ENCODE measurements around the gene ANKH.

The ANKH gene

GRCh38 chr5:14737291-14737690 is 134.3 kb downstream of the ANKH start:
- no peak for DNase-seq (ENCODE audit: low read depth)
- no peak overlapping the region for H3K4me3 ChIP-seq (ENCODE audit: low read length)
- no peak for TF ChIP-seq CTCF (conservative IDR thresholded peaks at IDR 0.05; ENCODE audit: low read depth, low read length)

GRCh38 chr5:14735944-14736343 is 135.6 kb downstream of the ANKH start:
- TF ChIP-seq CTCF (conservative IDR thresholded peaks at IDR 0.05; ENCODE audit: low read depth, low read length), result no peak
- DNase-seq (ENCODE audit: low read depth), result no peak
- no peak overlapping the region for H3K4me3 ChIP-seq (ENCODE audit: low read length)

- H3K4me3 ChIP-seq (ENCODE audit: low read length), result no peak overlapping the region
- no peak for TF ChIP-seq CTCF (conservative IDR thresholded peaks at IDR 0.05; ENCODE audit: low read depth, low read length)
- no peak for DNase-seq (ENCODE audit: low read depth)
These were observed 137.2 kb downstream of the ANKH start for GRCh38 chr5:14734396-14734795.

- no peak overlapping the region for H3K4me3 ChIP-seq (ENCODE audit: low read length)
- TF ChIP-seq CTCF (conservative IDR thresholded peaks at IDR 0.05; ENCODE audit: low read depth, low read length), result no peak
- DNase-seq (ENCODE audit: low read depth), result no peak
These were observed 137.9 kb downstream of the ANKH start for GRCh38 chr5:14733661-14734060.

GRCh38 chr5:14732991-14733390 is 138.6 kb downstream of the ANKH start:
- DNase-seq (ENCODE audit: low read depth), result no peak
- H3K4me3 ChIP-seq (ENCODE audit: low read length), result no peak overlapping the region
- no peak for TF ChIP-seq CTCF (conservative IDR thresholded peaks at IDR 0.05; ENCODE audit: low read depth, low read length)

- H3K4me3 ChIP-seq (ENCODE audit: low read length), result no peak overlapping the region
- no peak for TF ChIP-seq CTCF (conservative IDR thresholded peaks at IDR 0.05; ENCODE audit: low read depth, low read length)
- DNase-seq (ENCODE audit: low read depth), result no peak
These were observed 140.7 kb downstream of the ANKH start for GRCh38 chr5:14730881-14731280.

- DNase-seq (ENCODE audit: low read depth), result no peak
- no peak for TF ChIP-seq CTCF (conservative IDR thresholded peaks at IDR 0.05; ENCODE audit: low read depth, low read length)
- H3K4me3 ChIP-seq (ENCODE audit: low read length), result no peak overlapping the region
These were observed 141.1 kb downstream of the ANKH start for GRCh38 chr5:14730466-14730865.
